Stomach (tissue), 19 donors: Measurements from ENCODE around the gene SCIMP. TPM values are rescaled to one million over a fixed set of nuclear protein-coding genes. Genes with fewer than 3 reads are reported as not detected.

Experiments
- DNase-seq, 2 donors: peaks; one replicate each; pipeline versions ENCODE4 v3.0.0 to v3.0.0-alpha.2; 2013 to 2019
- H3K27ac ChIP-seq, 5 donors: fragments of 200-600 bp in 4 of 5; sonication (generic) in 4 of 5; one replicate each; pipeline ENCODE4 v1.5.1; 2013 to 2019; ENCODE audit warnings: mild to moderate bottlenecking in 1 of 5, moderate library complexity in 1 of 5
- H3K27me3 ChIP-seq, 3 donors: fragments of 200-600 bp; sonication (generic); one replicate each; pipeline ENCODE4 v1.5.1; 2017 to 2019; ENCODE audit warnings: mixed run types in 1 of 3
- H3K36me3 ChIP-seq, 4 donors: fragments of 200-600 bp; sonication (generic); 1 replicate in 3 of 4; 2 replicates in 1 of 4; pipeline ENCODE4 v1.5.1; 2016 to 2019
- H3K4me1 ChIP-seq, 4 donors: fragments of 200-600 bp; sonication (generic); one replicate each; pipeline ENCODE4 v1.5.1; 2016 to 2019
- H3K4me3 ChIP-seq, 4 donors: fragments of 200-600 bp; sonication (generic) in 3 of 4; one replicate each; pipeline ENCODE4 v1.5.1; 2016 to 2019; ENCODE audit warnings: mild to moderate bottlenecking in 1 of 4
- H3K9me3 ChIP-seq, 4 donors: fragments of 200-600 bp; sonication (generic); one replicate each; pipeline ENCODE4 v1.5.1; 2016 to 2019
- CTCF ChIP-seq, 7 experiments: fragments of 450-650 bp in 4 of 7; fragments of 200-600 bp in 3 of 7; sonication (generic) in 3 of 7; IDR thresholded peaks; one replicate each; pipeline ENCODE4 v1.5.1; 2016 to 2019; ENCODE audit warnings: antibody characterized with exemption in 7 of 7, control low read depth in 2 of 7, mild to moderate bottlenecking in 1 of 7
- EP300 ChIP-seq: sonication (generic); formaldehyde crosslinking; IDR thresholded peaks from one replicate; pipeline ENCODE4 v1.6.1; 2017; ENCODE audit warnings: antibody characterized with exemption
- POLR2A ChIP-seq, 4 donors: fragments of 450-650 bp; IDR thresholded peaks; one replicate each; pipeline ENCODE4 v1.6.1; 2016; ENCODE audit warnings: antibody characterized with exemption in 4 of 4, control low read depth in 2 of 4, mild to moderate bottlenecking in 1 of 4, moderate library complexity in 1 of 4
- POLR2AphosphoS5 ChIP-seq, 3 donors: sonication (generic); formaldehyde crosslinking; IDR thresholded peaks; one replicate each; pipeline ENCODE4 v1.6.1; 2016; ENCODE audit warnings: antibody characterized with exemption in 3 of 3
- WGBS, 5 donors: extraction: QIAGEN DNeasy Blood & Tissue Kit in 3 of 5; methylation state at CpG; one replicate each; pipeline versions ENCODE4 v1.1.5 to v1.1.7; 2013 to 2018; 5-methylcytosine and 5-hydroxymethylcytosine counted together
- intact Hi-C: fragments of 100-400 bp; cut with DNase I; formaldehyde crosslinking; loops from one replicate; pipeline ENCODE4 v1.15.1; 2023; ENCODE audit warnings: low total_unique reads
- long read RNA-seq, 10 donors: transcript quantifications; one replicate each; lab custom pipeline, GENCODE V29; 2026
- polyA plus RNA-seq, 3 donors: library from polyadenylated mRNA; stranded (reverse); fragments of 200-250 nt; gene quantifications; one replicate each; pipeline ENCODE4 v1.2.3, GENCODE V29; 2013
- total RNA-seq, 5 donors: library from RNA; depleted of rRNA; stranded (reverse); fragments of >200 nt; gene quantifications; one replicate each; pipeline versions ENCODE4 v1.1.0 to v1.2.3, GENCODE V29; 2014 to 2016
- donor health status: healthy with polysubstance abuse.
- donor health status: Bipolar disorder and iron deficiency.
- donor health status: healthy.

Gene SCIMP
- total RNA-seq (1 to 10 TPM in 1 of 5 donors, under 1 TPM in 1, not detected in 3; 0.72 to 1.1 TPM), polyA plus RNA-seq (1 to 10 TPM in 1 of 3 donors, under 1 TPM in 1, not detected in 1; 0.62 to 2.1 TPM)
- long read RNA-seq, donor 1 = 0 reads
- long read RNA-seq, donor 2, partial matches to known transcripts = 0 of 1 reads
- long read RNA-seq, donor 2, other reads (novel, unspliced or antisense) = 0 of 1 reads
- long read RNA-seq, donor 3 = 0 reads
- long read RNA-seq, donor 4 = 0 reads
- long read RNA-seq, donor 5, partial matches to known transcripts = 37 of 37 reads
- long read RNA-seq, donor 5, other reads (novel, unspliced or antisense) = 0 of 37 reads
- long read RNA-seq, donor 6 = 0 reads
- long read RNA-seq, donor 7, partial matches to known transcripts = 0 of 1 reads
- long read RNA-seq, donor 7, other reads (novel, unspliced or antisense) = 0 of 1 reads
- long read RNA-seq, donor 8 = 0 reads
- long read RNA-seq, donor 9 = 0 reads
- long read RNA-seq, donor 10, partial matches to known transcripts = 0 of 1 reads
- long read RNA-seq, donor 10, other reads (novel, unspliced or antisense) = 0 of 1 reads

- TF ChIP-seq POLR2AphosphoS5 (IDR thresholded peaks at IDR 0.05) (no peak), EP300 (no peak), CTCF (IDR thresholded peaks at IDR 0.05) (no peak), POLR2A (IDR thresholded peaks at IDR 0.05) (no peak)
- Histone ChIP-seq H3K27me3 (no peaks in the 10 kb centered on the region), H3K9me3 (no peaks in the 10 kb centered on the region), H3K4me1 (peaks cover 0 to 11% (median 3%) of the 10 kb centered on the region in 4 donors), H3K36me3 (peaks cover 0 to 24% (median 5%) of the 10 kb centered on the region in 4 donors), H3K4me3 (peak within 1 kb of the TSS in 2 of 4 donors; percentile 2 to 25), H3K27ac (peak within 1 kb of the TSS in 2 of 5 donors; percentile 7 to 48)
- DNase-seq = peak in 1 of 2 donors; percentile 34
- 86 to 90% (median 89%) methylated on average over 19 of the region's 19 CpGs for WGBS, 5 donors
- intact Hi-C loops = no loop called here
Measured at GRCh38 chr17:5234645-5235576, at the start of gene SCIMP. SCIMP (minus strand) TSS chr17:5234860; CDS start chr17:5234755, 105 bp downstream.

- intact Hi-C loops = no loop called here
- TF ChIP-seq CTCF (IDR thresholded peaks at IDR 0.05) (no peak), POLR2AphosphoS5 (IDR thresholded peaks at IDR 0.05) (no peak), POLR2A (IDR thresholded peaks at IDR 0.05) (no peak), EP300 (no peak)
- peak overlapping the region in 2 of 4 donors; percentile 77 to 92 for H3K4me3 ChIP-seq
- no peaks in the 10 kb centered on the region for H3K27me3 ChIP-seq
- H3K4me1 ChIP-seq = peaks cover 20 to 65% (median 37%) of the 10 kb centered on the region in 4 donors
- peak overlapping the region in 1 of 5 donors; percentile 15 for H3K27ac ChIP-seq
- WGBS, 5 donors = 29 to 51% (median 36%) methylated on average over 5 of the region's 5 CpGs
- no peaks in the 10 kb centered on the region for H3K9me3 ChIP-seq
- no peak for DNase-seq
- H3K36me3 ChIP-seq = no peaks in the 10 kb centered on the region
Measured at GRCh38 chr17:5283571-5284315, 49.1 kb upstream of the SCIMP start.

DNA sequence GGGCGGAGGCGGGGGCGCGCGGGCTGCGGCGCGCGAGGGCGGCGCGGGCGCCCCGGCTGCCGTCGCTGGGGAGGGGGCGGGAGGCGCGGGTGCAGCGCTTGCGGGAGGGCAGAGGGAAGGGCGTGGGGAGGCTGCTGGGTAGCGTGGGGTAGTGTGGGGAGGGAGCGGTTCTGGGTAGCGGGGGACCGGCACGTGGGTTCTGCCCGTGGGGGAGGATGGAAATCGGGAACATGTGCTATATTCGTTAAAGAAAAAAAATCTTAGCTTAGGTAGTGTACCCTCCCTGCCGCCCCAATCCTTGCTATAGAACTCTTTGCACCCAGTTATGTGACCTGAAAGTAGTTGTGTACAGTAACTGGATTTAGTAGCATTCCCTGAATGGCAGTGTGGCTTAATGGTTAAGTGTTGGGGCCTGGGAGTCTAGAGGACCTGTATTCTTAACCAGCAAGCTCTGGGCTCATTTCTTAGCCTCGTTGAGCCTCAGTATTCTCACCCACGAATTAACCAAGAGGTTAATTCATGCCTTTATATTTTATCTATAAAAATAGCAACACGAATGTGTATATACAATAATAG, 48.1 kb upstream of the SCIMP start:
- 1 to 3% (median 2%) methylated on average over 17 to 34 of the region's 34 CpGs for WGBS, 5 donors
- TF ChIP-seq EP300 (no peak), POLR2A (IDR thresholded peaks at IDR 0.05) (no peak), POLR2AphosphoS5 (IDR thresholded peaks at IDR 0.05) (no peak), CTCF (IDR thresholded peaks at IDR 0.05) (no peak)
- no peak for DNase-seq
- Histone ChIP-seq H3K36me3 (no peaks in the 10 kb centered on the region), H3K4me1 (peaks cover 20 to 54% (median 35%) of the 10 kb centered on the region in 4 donors), H3K4me3 (peak overlapping the region; percentile 77 to 97 (median 89)), H3K27ac (peak overlapping the region; percentile 15 to 96 (median 94)), H3K9me3 (no peaks in the 10 kb centered on the region), H3K27me3 (no peaks in the 10 kb centered on the region)
- intact Hi-C loops = no loop called here
